Renal cortical epithelial cell (primary cell): Measurements from ENCODE around the gene GFRA1. TPM values are rescaled to one million over a fixed set of nuclear protein-coding genes. Genes with fewer than 3 reads are reported as not detected.

Source experiments
- DNase-seq: peaks from one replicate; pipeline ENCODE4 v3.0.0-alpha.2; 2011; ENCODE audit warnings: low read depth
- total RNA-seq: library from RNA; depleted of rRNA; stranded (reverse); fragments of >200 nt; gene quantifications from 2 replicates; pipeline ENCODE4 v1.2.3, GENCODE V29; 2014

Gene GFRA1
- total RNA-seq, 1 donor from 2014 or later, result 112 TPM

DNA sequence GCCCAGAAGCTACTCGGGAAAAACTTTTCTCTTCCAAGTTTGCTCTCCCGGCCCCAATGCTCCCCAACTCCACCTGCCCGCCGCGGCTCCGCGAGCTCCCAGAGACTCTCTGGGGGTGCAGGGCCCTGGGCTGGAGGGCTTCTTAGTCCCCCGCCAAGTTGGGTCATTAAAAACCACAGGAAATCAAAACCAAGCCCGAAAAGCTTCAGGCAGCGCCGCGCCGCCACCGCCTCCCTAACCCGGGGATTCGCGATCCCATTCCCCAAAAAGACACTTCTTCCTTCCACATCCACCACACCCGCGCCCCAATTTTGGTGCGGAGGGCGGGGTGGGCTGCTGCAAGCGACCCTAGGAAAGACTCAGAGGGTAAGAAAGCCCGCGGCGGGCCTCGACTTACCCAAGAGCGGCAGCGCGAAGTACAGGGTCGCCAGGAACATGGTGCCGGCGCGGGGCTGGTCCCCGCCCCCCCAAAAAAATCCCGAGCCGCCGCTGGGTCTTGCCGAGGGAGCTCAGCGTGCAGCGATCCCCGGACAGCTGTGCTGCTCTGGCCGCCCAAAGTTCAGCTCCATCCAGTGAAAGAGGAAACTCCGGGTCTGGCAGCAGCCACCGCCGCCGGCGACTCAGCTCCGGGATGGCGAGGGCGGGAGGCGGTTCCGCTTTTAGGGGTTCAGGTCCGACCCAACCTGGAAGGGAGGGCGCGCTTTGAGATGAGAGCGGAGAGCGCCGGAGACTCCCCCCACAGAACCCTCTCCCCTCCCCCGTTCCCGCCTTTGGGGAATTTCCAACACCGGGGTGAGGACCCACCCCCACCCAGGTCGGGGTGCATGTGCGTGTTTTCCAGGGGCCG is 1.2 kb downstream of the GFRA1 start:
- no peak for DNase-seq

DNA sequence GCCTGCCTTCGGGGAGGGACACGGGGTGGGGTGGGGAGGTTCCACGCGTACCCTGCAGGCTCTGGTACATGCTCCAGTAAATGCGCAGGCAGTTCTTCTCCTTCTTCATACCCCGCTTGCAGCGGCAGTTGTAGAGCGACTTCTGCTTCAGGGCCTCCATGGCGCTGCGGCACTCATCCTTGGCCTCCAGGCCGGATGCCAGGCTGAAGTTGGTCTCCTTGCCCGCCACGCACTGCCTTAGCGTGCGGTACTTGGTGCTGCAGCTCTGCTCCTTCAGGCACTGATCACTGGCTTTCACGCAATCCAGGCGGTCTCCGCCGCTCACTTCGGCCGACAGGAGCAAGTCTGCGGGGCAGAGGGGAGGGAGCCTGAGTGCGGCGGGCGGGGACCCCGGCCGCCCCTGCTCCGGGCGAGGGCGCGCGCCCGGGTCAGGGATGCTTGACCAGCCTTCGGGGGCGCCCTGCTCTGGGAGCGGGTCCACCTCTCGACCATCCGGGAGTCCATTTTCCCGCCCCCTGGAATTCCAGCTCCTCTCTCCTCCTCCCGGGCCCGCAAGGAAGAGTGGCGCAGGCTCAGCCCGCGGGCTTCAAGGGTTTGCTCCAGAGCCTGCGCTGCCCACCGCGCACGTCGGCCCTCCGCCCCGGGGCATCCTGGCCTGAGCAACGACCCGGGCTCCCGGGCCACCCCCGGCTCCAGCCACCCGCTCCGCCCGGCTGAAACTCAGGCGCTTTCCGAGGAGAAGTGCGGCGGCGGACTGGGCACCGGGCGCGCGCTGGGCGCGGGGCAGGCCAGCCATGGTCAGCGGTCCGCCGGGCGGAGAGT is 2.0 kb downstream of the GFRA1 start:
- no peak for DNase-seq

DNA sequence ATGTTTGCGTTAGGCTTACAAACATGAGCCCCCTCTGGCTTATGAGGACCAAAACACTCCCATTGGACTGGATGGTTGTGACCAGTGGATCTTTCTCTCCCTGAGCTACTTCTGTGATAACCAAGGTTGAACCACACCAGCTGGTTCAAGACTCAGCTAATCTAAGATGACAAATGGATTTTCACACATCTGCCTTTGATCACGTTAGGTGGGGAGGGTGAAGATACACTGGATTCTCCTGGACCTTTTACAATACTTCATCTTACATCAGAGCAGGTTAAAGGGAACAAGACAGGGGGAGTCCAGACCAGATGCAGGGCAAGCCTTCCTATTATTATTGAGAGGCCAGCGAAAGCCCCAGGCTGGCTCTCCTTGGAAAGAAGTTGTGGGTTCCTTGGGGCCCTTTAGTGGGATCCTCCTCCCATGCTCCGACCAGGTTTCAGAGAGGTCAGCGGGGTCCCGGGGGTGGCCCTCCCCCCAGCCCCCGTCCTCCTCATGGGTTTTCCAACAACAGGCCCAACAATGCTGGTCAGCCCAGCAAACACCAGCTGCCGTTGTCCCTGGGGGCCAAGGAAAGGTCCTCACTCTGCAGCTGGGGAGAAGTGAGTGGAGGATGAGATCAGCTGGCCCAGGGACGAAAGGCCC is 2.8 kb downstream of the GFRA1 start:
- no peak for DNase-seq

DNA sequence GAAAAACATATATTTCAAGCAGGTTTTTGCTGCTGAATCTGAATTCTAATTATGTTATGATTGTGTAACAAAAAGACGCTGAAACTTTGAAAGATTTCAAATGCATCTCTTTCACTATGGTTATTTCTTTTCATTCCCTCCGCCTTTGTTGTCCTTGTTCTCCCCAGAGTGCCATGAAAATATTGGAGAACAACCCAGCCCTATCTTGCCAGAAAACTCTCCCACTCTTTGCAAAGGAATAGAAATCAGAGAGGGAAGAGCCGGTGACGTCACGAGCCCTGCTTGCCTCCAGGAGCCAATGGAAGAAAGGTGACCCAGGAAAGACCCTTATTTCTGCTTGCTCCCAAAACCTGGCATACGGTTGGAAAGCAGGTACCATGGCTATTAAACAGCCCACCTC is 3.4 kb downstream of the GFRA1 start:
- DNase-seq, result no peak

DNA sequence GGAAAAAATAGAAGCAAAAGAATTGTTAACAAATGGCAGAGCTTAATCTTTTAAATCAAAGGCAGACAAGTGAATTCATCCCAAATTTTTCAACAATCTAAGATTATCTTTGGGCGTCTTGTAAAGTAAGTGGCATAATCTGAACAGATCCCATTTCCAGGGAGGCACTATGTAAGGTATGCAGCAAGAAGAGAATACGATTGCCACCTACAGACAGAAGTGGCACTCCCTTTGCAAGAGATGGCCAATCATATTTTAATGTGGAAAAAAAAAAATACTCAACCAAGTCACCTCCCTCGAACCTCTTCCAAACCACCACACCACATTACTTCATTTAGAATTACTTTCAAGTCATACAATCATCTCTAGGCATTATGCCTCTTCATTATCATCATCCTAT is 4.0 kb downstream of the GFRA1 start:
- DNase-seq, result peak; percentile 53

DNA sequence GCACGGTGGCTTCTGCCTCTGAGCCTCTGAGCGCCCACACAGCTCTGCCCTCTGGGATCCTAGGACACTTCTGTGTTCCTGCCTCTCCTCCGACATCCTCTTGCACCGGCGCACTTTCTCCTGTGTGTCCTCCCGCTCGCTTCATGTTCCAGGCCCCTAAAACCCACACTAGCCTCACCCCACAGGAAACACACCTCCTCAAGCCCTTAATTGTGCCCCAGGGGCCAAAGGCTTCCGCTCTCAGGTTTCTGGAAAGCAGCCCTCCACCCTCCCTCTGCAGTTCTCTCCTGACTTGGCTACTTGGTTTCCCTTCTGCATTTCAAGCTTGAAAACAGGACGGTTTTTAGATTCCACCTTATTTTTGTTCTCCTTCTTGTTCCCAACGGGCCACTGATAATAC is 7.3 kb downstream of the GFRA1 start:
- no peak for DNase-seq

DNA sequence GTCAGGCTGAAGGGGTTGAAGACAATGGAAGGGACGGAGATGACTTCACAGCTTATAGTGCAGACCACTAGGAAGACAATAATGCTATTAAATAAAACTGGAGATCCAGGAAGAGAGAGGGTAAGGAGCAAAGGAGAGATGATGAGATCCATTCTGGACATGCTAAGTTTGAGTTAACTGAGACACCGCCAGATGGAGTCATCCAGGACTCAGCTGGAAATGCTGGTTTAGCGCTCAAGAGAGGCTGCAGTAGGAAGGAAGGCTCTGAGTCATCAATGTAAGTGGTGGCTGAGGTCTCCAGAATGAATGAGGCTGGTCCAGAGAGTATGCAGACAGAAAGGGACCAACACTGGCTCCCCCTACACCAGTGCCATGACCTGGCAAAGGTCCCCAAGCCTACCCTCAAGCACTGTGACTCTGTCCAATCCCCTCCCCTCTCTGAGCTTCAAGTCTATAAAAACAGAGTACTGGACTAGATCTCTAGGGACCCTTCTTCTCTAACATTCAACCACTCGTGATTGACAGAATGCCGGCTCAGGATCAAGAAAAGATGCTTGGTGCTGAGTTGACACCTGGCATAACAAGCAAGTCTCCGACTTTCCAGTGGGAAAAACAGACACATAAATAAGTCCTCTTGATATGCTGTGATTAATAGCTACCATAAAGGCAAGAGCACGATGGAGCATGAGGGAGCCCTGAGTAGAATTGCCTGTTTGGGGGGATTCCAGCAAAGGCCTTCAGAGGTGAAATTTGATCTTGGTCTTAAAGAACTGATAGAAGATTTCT is 8.9 kb downstream of the GFRA1 start:
- DNase-seq, result no peak

DNA sequence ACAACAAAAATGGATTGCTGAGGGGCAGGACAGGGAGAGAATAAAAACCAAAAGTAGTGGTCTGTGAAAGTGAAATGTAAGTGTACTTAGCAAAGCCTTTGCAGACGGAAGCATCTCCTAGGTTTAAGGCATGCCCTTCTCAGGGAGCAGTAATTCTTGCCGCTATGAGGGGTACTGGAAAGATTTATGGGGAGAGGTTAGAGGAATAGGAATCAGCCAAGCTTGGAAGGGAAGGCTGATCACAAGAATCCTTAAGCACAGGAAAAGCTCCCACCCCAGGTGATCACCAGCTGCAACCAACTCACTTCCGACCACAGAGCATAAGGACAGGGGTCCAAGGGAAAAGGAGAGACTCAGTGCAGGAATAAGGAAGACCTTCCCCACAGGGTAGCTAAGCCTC is 10.3 kb downstream of the GFRA1 start:
- DNase-seq, result no peak

DNA sequence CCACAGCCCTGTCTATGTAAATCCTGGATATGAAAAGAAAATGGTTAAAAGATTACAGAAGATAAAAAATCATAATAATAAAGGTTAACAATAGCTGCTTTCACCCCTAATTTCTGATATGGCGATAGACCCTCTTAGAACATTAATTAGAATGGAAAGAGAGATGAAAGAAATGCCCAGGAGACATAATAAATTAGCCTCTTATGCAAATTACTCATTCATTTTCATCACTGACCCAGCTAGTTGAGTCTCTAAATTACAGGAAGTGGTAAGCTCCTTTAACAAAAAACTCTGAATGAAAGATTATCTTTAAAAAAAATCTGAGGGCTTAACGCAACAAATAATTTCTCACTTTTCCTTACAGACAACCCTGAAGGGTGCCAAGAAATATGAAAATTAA is 12.4 kb downstream of the GFRA1 start:
- DNase-seq, result no peak

DNA sequence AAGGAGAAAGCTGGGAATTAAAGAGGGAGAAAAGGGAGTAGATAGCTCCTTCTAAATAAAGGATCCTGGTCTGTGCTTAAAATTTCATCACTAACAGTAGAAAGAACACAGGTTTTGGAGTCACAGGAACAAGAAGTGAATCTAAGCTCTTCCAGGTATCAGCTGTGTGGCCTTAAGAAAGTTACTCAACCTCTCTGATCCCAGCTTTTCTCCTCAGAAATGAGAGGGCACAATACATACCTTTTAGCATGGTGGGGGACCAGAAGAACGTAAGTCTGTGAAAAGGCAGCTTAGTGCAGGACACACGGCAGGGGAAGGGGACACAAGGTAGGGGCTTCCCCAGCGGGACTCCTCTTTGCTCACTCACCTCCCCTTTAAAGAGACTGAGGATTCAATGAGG is 13.4 kb downstream of the GFRA1 start:
- no peak for DNase-seq

DNA sequence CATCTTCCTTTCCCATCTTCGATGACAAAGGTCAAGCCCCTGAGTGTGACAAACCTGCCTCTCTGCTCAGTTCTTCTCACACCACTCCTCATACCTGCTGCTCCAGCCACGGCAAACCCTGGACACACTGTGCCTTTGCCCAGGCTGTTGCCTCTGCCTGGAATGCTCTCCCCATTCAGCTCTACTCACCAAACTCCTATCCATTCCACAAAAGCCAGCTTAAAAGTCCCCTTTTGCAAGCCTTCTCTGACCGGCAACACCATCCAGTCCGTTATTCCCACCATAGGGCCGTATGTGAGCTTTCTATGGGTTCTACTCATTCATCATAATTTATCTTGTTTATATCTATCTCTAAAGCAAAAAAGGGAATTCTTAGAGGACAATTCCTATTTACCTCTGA is 15.2 kb downstream of the GFRA1 start:
- no peak for DNase-seq

DNA sequence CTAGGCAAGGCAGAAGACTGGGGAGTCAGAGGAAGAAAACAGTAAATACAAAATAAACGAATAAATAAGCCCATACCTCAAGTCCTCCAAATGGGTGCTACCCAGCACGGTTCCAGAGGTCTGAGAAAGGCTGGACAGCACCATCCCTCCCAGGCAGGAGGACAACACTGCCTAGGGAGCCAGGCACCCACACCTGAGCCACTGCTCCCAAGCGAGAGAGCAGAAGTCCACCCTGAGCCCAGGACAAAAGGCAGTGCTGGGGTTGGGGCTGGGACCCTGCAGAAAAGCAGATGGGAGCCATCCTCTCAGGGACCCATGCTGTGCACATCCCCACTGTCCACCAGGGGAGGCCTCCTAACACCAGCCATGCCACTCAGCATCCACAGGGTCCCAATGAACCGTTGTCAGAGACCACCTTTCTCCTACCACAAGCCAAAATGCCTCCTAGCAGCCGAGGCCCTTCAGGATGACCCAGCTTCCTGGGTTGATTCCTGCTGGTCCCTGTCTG is 16.2 kb downstream of the GFRA1 start:
- no peak for DNase-seq

DNA sequence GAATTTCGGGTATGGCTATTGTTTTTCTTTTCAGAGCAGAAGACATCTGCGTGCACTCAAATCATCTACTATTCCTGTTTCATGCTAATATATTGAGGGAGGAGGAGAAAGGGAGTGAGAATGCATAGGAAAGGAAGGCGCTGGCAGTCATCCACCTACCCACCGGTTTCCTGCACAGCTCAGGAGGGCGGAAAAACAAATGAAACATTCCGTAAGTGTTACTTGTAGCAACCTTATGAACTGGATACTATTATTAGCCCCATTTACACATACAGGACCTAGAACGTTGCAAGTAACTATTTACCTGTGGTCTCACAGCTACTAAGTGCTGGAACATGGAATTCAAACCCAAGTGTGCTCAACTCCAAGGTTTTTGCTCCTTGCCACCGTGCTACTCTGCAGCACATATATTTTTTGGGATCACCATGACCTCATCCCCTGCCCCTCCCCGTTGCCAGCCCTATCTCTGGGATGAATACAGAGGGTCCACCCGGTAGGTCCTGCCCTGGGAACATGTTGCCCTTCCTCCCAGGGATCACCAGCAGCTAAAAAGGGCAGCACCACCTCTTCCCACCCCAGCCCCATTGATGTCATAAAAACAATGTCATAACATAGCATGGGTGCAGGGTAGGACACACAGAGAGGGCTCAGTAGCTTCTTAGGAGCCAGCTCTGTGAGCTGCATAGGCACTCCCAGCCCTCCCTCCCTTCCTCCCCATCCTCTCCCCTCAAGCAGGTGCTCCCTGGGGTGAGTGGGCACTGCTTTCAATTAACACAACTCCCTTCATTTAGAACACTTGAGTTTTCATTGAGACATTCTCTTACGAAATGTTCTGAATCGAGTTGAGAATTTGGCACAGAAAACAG is 16.9 kb downstream of the GFRA1 start:
- peak; percentile 69 for DNase-seq

DNA sequence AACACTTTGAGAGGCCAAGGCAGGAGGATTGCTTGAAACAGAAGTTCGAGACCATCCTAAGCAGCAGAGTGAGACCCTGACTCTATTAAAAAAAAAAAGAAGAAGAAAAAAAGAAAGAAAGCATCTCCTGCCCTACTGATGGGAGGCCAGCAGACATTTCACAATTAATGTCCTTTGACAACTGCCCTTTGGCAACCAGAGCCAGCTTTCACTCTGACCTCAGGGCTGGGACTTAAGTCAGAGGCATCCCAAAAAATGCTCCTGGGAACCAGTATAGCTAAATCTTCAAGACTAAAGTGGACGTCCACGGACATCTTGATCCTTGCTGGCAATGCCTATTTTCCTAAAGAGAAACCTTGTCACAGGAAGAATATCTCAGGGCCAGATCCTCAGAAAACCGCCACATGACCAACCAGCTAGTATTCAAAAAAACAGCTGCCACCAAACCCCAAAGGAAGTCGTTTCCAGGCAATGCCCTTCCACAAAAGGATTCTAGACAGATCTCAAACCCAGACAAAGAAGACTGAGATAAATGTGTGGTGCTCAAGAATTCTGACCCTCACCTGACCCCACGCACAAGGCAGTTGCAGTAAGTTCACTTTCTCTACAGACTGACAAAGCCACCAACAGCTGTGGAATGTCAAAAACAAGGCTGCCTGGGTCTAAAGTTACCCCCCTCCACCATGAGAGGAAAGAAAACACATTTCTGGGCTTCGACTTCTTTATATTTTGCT is 18.4 kb downstream of the GFRA1 start:
- DNase-seq, result no peak

DNA sequence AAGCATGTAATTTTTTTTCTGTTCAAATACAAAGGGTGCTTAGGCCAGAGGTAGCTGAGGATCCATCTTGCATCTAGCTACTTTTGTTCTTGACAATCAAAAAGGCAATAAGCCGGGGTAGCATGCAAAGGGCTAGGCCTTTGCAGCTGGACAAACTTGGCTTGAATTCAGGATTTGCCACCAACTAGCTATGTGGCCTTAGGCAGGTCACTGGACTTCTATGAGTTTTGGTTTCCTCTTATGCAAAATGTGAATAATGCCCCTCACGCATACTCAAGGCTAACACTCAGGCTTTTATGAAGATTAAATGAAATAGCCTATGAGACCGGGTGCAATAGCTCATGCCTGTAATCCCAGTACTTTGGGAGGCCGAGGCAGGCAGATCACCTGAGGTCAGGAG is 19.3 kb downstream of the GFRA1 start:
- no peak for DNase-seq

DNA sequence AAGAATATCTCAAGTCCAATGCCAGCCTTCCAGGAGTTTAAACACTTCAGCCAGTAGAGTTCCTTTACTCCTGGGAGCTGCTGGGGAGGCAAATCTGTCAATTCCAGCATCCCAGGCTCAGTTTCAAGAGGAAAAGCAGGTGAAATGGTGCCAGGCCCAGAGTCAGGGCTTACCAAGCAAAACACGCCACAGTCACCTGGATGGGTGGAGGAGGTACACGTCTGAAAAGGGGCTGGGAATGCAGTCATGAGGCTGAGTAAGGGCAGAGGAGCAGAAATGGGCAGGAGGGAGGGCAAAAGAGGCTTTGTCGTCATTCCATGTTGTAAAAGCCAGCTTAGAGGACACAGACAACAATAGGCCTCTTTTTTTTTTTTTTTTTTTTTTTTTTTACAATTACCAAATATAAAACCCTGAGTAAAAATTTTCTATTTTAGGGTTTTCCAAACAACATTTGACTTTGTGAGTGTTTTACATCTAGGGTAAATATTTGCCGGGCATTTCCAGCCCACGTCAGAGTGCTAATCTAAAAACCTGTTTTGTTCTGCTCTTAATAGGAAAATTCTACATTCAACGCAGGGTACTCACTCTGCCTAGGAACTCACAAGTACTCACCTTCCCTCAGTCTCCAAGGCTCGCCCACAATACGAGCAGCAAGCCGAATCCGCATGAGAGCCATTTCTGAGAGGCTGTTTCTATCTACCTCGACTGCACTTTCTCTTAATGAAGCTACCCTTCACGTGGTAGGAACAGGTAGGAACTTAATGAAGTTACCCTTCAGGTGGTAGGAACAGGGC is 21.2 kb downstream of the GFRA1 start:
- no peak for DNase-seq

DNA sequence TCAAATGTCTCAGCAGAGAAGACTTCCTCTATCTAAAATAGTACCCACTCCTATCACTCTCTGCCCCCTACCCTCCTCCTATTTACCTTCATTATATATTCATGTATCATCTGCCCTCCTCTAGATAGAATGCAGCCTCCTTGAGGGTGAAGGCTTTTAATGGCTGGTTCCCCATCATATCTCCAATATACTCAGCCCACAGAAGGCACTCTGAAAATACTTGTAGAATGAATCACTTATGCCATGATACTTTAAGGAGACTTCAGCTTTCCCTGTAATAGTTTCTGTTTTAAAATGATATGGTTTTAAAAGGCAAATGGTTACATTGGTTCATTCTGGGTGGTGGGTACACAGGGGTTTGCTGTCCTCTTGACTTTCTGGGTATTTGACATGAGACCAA is 25.3 kb downstream of the GFRA1 start:
- peak; percentile 43 for DNase-seq

DNA sequence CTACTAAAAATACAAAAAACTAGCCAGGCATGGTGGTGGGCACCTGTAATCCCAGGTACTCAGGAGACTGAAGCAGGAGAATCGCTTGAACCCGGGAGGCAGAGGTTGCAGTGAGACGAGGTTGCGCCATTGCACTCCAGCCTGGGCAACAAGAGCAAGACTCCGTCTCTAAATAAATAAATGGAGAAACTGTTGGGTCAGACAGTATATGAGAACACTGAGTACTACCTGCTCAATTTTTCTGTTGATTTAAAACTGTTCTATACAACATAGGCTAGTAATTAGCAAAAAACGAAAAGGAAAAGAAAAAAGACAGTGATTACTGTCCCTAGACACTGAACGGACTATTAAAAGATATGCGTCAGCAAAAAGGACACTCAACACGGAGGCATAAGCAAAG is 26.7 kb downstream of the GFRA1 start:
- no peak for DNase-seq

DNA sequence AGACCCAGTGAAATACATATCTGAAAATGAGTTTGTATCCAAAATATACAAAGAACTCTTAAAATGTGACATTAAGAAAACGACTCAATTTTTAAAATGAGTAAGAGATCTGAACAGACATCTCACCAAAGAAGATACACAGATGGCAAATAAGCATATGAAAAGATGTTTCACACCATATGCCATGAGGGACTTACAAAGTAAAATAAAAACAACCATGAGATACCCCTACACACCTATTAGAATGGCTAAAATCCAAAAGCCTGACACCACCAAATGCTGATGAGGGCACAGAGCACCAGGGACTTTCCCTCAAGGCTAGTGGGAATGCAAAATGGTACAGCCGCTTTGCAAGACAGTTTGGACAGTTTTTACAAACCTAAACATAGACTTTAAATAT is 27.9 kb downstream of the GFRA1 start:
- no peak for DNase-seq
